Measurements from ENCODE around the gene ZNRD2. TPM values are rescaled to one million over a fixed set of nuclear protein-coding genes. Genes with fewer than 3 reads are reported as not detected.

The ZNRD2 gene
- total and polyA plus RNA-seq, 2 experiments from 2014 or later: 20.5 to 52.4 TPM

DNA sequence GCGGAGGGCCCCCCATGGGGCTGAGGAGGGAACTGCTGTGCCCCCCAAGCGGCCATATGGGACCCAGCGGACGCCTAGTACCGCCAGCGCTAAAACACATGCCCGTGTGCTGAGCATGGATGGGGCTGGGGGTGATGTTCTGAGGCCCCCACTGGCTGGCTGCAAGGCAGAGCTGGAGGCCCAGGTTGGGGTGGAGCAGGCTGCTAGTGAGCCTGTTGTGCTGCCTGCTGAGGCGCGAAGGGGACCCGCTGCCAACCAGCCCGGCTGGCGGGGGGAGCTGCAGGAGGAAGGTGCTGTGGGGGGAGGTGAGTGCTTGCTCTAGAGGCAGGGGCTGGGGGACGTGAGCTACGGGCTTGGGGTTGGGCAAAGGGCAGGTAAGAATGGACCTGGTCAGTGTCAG is 48.5 kb downstream of the ZNRD2 start:
- TF ChIP-seq EZH2 (IDR thresholded peaks at IDR 0.05; ENCODE audit: borderline replicate concordance) (no peak), EZH2phosphoT487 (IDR thresholded peaks at IDR 0.05; ENCODE audit: low read depth, severe bottlenecking, unreplicated experiment) (no peak)
- TF ChIP-seq, protein P1, sequence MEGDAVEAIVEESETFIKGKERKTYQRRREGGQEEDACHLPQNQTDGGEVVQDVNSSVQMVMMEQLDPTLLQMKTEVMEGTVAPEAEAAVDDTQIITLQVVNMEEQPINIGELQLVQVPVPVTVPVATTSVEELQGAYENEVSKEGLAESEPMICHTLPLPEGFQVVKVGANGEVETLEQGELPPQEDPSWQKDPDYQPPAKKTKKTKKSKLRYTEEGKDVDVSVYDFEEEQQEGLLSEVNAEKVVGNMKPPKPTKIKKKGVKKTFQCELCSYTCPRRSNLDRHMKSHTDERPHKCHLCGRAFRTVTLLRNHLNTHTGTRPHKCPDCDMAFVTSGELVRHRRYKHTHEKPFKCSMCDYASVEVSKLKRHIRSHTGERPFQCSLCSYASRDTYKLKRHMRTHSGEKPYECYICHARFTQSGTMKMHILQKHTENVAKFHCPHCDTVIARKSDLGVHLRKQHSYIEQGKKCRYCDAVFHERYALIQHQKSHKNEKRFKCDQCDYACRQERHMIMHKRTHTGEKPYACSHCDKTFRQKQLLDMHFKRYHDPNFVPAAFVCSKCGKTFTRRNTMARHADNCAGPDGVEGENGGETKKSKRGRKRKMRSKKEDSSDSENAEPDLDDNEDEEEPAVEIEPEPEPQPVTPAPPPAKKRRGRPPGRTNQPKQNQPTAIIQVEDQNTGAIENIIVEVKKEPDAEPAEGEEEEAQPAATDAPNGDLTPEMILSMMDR (IDR thresholded peaks at IDR 0.05; ENCODE audit: poor library complexity): no peak
- no peaks in the 10 kb centered on the region for H3K36me3 ChIP-seq (replicated peaks; ENCODE audit: insufficient read depth, low read depth)
- H3K4me2 ChIP-seq: no peak overlapping the region
- no peaks in the 10 kb centered on the region for H3K9me2 ChIP-seq (replicated peaks; ENCODE audit: insufficient read depth)
- H3K4me1 ChIP-seq (ENCODE audit: insufficient read depth): peaks cover 7% of the 10 kb centered on the region
- no peak overlapping the region for H3K4me3 ChIP-seq
- WGBS (ENCODE audit: low lambda C conversion rate, missing lambda C conversion rate): 93% methylated on average over 14 of the region's 14 CpGs
- no peak for DNase-seq (ENCODE audit: low spot score)
- H3K27me3 ChIP-seq: no peaks in the 10 kb centered on the region
- H4K20me1 ChIP-seq (ENCODE audit: insufficient read depth, poor library complexity, severe bottlenecking): peaks cover 6% of the 10 kb centered on the region
- H3K79me2 ChIP-seq: peaks cover 34% of the 10 kb centered on the region
- no peak overlapping the region for H2AFZ ChIP-seq
- H3K27ac ChIP-seq: no peak overlapping the region
- H3K9me3 ChIP-seq (ENCODE audit: low read depth): no peaks in the 10 kb centered on the region

DNA sequence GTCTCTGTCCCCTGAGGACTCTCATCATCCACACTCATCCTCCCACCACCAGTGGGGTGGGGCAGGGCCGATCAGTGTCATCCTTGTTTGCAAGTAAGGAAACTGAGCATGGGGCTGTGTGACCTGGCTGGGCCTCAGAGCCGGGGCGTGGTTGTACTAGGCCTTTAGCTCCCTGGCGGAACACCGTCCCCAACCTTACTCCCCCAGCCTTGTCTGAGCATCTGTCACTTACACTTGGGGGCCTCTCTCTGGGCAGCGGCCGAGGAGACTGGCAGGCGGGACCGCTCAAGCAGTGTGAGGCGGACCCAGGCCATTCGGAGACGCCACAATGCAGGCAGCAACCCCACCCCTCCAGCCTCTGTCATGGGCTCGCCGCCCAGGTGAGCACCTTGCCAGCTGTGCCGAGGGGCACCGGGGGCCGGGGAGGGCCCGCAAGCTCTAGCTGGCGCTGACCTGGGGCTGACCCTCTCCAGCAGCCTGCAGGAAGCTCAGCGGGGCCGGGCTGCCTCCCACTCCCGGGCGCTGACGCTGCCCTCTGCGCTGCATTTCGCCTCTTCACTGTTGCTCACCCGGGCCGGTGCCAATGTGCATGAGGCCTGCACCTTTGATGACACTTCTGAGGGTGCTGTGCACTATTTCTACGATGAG is 49.1 kb downstream of the ZNRD2 start:
- Histone ChIP-seq H3K27ac (no peak overlapping the region), H3K4me2 (no peak overlapping the region), H3K79me2 (peaks cover 31% of the 10 kb centered on the region), H3K27me3 (no peaks in the 10 kb centered on the region), H3K36me3 (replicated peaks; ENCODE audit: insufficient read depth, low read depth) (no peaks in the 10 kb centered on the region), H2AFZ (no peak overlapping the region), H4K20me1 (ENCODE audit: insufficient read depth, poor library complexity, severe bottlenecking) (peaks cover 6% of the 10 kb centered on the region), H3K4me1 (ENCODE audit: insufficient read depth) (peaks cover 7% of the 10 kb centered on the region), H3K4me3 (no peak overlapping the region), H3K9me2 (replicated peaks; ENCODE audit: insufficient read depth) (no peaks in the 10 kb centered on the region), H3K9me3 (ENCODE audit: low read depth) (no peaks in the 10 kb centered on the region)
- TF ChIP-seq, protein P1 (IDR thresholded peaks at IDR 0.05; ENCODE audit: poor library complexity): no peak
- TF ChIP-seq EZH2 (IDR thresholded peaks at IDR 0.05; ENCODE audit: borderline replicate concordance) (no peak), EZH2phosphoT487 (IDR thresholded peaks at IDR 0.05; ENCODE audit: low read depth, severe bottlenecking, unreplicated experiment) (no peak)
- 98% methylated on average over 25 of the region's 29 CpGs for WGBS (ENCODE audit: low lambda C conversion rate, missing lambda C conversion rate)
- no peak for DNase-seq (ENCODE audit: low spot score)

DNA sequence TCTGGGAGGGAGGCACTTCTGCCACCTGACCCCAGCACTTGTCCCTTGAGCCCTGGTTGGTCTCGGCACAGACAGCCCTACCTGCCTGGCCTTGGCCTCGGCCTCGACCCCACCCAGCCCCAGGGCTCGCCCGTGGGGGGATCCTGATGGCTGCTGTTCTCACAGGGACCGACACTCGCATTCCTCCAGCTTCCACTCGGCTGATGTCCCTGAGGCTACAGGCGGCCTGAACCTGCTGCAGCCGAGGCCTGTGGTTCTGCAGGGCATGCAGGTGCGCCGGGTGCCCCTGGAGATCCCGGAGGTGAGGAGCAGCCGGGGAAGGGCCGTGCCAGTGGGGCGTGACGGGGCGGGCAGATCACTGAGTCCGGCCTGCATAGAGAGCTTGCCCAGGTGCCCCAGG is 50.4 kb downstream of the ZNRD2 start:
- Histone ChIP-seq H3K79me2 (peaks cover 28% of the 10 kb centered on the region), H3K4me1 (ENCODE audit: insufficient read depth) (peaks cover 7% of the 10 kb centered on the region), H3K9me2 (replicated peaks; ENCODE audit: insufficient read depth) (no peaks in the 10 kb centered on the region), H3K27ac (no peak overlapping the region), H3K27me3 (no peaks in the 10 kb centered on the region), H3K36me3 (replicated peaks; ENCODE audit: insufficient read depth, low read depth) (no peaks in the 10 kb centered on the region), H3K4me2 (no peak overlapping the region), H4K20me1 (ENCODE audit: insufficient read depth, poor library complexity, severe bottlenecking) (peaks cover 6% of the 10 kb centered on the region), H3K9me3 (ENCODE audit: low read depth) (no peaks in the 10 kb centered on the region), H2AFZ (no peak overlapping the region), H3K4me3 (no peak overlapping the region)
- no peak for DNase-seq (ENCODE audit: low spot score)
- WGBS (ENCODE audit: low lambda C conversion rate, missing lambda C conversion rate): 98% methylated on average over 18 of the region's 19 CpGs
- no peak for TF ChIP-seq EZH2 (IDR thresholded peaks at IDR 0.05; ENCODE audit: borderline replicate concordance)
- no peak for TF ChIP-seq EZH2phosphoT487 (IDR thresholded peaks at IDR 0.05; ENCODE audit: low read depth, severe bottlenecking, unreplicated experiment)
- TF ChIP-seq, protein P1 (IDR thresholded peaks at IDR 0.05; ENCODE audit: poor library complexity): no peak
